SK-N-DZ (cell line): Measurements from ENCODE around the gene RASSF1.

Experiments used
- DNase-seq: peaks from one replicate; pipeline ENCODE4 v3.0.0-alpha.2; 2015; ENCODE audit warnings: low spot score

Gene RASSF1

GRCh38 chr3:50345586-50346234 lies 5.1 kb upstream of the RASSF1 start, which contains the start of gene ZMYND10:
ZMYND10 (minus strand) TSS chr3:50345732; CDS start chr3:50345579, 153 bp downstream.
- no peak for DNase-seq

- no peak for DNase-seq
These were observed 4.4 kb upstream of the RASSF1 start for GRCh38 chr3:50345008-50345407.

- DNase-seq, result no peak
These were observed 2.4 kb upstream of the RASSF1 start for GRCh38 chr3:50342813-50343633.

DNA sequence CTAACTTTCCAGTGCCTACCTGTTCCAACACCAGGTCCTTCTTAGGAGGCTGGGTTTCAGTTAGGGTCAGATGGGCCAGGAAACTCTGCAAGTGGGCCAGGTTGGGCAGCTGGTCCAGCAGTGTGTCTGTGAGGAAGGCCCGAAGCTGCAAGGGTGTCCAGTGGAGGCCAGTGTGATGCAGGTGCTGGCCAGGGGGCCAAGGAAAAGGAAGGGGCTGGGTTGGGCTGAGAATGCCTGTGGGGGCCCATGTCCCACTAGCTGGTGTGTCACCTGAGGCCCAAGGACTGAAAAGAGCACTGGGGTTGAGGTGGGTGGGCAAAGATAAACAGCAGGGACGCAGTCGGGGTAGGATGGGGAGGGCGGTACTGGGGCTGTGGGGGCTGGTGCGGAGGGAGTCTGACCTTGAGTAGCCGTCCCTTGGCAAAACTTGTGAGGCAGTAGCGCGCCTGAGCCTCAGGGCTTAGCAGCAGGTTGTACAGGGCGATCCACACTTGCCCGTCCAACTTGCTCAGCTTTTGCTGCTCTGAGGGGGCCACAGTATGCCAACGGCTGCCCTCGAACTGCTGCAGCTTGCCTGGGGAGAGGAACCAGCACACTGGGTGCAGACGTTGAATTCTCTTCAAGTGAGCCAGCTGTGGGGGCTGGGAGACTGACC lies 1.5 kb upstream of the RASSF1 start:
- DNase-seq, result no peak

- DNase-seq, result no peak
These were observed 901 bp upstream of the RASSF1 start for GRCh38 chr3:50341537-50341936.

GRCh38 chr3:50340147-50340447 lies 539 bp downstream of the RASSF1 start:
- DNase-seq, result no peak

GRCh38 chr3:50339485-50340146 lies 1.0 kb downstream of the RASSF1 start:
- no peak for DNase-seq

DNA sequence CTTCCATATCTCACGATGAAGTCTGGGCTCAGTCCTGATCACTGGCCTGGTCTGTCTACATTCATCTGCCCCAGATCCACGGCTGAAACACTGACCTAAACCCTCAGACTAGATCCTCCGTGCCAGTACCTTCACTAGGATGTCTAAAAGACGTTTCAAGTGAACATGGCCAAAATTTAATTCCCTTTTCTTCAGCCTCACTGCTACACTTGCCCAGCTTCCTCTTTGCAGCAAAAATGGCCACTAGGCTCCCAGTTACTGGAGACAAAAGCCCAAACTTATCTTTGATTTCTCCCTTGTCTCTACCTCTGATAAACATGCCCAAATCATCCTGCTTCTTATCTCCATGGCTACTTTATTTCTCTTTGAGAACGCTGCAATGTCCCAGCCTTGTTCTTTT lies 1.7 kb downstream of the RASSF1 start:
- DNase-seq, result no peak

DNA sequence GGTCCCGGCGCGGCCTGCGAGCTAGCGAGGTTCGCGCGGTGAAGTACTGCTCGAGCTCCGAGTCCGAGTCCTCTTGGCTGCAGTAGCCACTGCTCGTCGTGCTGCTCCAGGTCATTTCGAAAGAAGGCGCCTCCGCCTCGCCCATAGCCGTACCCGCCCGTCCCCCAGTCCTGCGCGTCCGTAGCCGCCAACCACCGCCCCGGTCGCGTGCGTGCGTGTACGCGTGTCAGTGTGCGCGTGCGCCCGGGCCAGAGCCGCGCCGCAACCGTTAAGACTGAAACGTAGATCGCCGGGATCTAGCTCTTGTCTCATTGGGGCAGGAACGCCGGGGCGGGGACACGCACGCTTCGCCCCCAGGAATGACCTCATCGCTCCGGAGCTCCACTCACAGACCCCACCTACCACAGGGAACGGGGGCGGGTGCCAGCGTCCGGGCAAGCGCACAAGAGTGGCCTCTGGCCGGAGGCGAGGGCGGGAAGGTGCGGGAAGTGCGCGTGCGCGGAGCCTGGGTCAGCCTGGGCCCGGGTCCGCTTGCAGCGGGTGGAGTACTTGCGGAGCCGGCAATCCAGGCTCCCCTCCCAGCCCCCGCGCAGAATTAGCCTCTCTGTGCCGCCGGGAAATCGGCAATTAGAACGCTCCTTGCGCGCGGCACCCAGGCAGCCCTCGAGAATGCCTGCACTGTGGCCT lies 3.3 kb downstream of the RASSF1 start:
- peak; percentile 98 for DNase-seq

- peak; percentile 23 for DNase-seq
These were observed 4.0 kb downstream of the RASSF1 start for GRCh38 chr3:50336452-50337174.

DNA sequence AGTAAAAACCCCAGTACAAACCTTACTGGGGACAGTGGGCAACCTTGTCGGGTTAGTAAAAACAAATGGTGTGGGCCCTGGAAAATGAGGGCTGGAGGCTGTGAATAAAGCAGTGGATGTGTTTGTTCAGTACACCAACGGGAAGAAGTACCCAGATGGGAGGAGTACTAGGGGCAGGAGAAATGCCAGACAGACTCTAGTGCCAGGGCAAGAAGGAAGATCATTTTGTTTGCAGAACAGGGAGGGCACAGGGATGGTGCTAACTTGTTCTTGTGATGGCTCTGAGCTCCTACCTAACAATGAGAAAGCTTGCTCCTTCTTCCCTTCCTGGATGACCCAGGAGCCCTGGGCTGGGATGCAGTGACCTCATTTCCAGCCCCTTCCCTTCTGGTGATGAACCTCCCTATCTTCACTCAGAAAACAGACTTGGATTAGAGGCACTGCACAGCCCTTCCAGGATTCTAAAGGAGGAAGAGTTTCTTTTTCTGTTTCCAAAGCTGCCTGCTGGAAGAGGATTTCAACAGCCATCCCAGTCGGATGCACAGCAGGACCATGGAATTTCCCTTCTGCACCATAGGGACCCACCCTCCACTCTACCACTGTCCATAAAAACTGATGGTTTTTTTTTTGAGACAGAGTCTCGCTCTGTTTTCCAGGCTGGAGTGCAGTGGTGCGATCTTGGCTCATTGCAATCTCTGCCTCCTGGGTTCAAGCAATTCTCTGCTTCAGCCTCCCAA lies 6.1 kb downstream of the RASSF1 start:
- DNase-seq, result no peak

DNA sequence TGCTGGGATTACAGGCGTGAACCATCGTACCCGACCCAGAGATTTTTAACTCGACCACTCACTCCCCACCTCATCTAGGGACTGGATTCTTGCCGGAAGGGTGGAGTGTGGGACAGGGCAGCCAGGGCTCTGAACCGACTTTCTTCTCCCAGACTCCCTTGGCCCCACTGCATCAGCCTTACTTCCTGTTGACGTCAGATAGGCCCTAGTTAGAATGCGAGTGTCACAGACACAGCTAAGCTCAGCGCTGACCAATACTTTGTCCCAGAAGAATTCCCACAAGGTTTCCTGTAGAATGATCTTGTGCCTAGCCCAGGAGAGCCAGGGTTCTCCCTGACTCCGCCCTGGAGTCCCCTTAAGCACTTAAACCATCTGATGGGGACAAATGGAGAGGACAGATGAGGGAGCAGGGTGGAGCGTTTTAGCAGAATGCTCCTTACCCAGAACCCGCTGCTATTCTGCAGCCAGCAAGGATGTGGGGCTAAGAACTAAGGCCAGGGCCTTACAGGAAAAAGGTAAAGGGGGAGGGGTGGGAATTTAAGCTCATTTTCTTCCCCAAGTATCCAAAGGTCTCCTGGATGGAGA lies 6.8 kb downstream of the RASSF1 start:
- no peak for DNase-seq

DNA sequence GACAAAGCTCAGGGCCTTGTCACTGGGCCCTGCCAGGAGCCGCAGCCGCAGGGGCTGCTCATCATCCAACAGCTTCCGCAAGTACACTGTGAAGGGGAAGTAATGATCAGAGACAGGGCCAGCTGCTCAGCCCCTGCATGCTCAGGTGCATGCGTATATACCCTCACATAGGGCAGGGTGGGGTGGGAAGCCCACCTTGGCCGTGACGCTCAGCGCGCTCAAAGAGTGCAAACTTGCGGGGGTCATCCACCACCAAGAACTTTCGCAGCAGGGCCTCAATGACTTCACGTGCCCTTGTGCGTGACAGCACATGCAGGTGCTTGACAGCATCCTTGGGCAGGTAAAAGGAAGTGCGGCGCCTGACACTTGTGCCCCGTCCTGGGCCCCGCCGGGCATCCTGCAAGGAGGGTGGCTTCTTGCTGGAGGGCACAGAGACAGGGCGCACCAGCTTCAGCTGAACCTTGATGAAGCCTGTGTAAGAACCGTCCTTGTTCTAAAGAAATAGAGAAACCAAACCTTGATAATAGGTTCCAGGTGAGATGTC lies 9.2 kb downstream of the RASSF1 start:
- DNase-seq, result no peak

GRCh38 chr3:50330330-50330729 lies 10.3 kb downstream of the RASSF1 start:
- DNase-seq, result no peak

- peak; percentile 95 for DNase-seq
These were observed 12.5 kb downstream of the RASSF1 start, which contains the start of gene TUSC2 for GRCh38 chr3:50327943-50328691. TUSC2 (minus strand) TSS chr3:50328223; CDS start chr3:50328099, 124 bp downstream.

DNA sequence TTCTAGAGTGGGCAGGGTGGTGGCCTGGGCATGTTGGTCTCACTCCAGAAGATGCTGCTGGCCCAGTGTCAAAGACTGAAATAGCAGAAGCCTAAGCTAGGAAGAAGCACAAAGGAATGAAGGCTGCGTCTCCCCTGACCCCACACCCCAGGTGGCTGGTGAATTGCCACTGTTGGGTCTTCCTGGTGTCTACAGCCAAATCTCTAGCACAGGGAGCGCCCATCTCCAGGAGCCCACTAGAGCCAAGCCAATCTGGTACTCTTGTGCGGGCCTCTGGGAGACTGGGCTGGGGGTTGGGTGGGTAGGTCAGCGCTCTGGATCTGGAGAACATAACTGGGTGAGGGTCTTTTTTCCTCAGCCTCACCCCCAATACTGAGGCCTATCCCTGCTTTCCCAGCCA lies 13.5 kb downstream of the RASSF1 start:
- no peak for DNase-seq

GRCh38 chr3:50326182-50326541 lies 14.5 kb downstream of the RASSF1 start:
- DNase-seq, result no peak

GRCh38 chr3:50325497-50326181 lies 15.0 kb downstream of the RASSF1 start:
- DNase-seq, result no peak
